Cerebellar nuclear complex (tissue), 1 donor: ENCODE results near the gene UVSSA.

Experiments
- DNase-seq, 2 experiments: peaks; one replicate each; lab custom pipeline; 2025; lab: John Stamatoyannopoulos, UW

Gene UVSSA

GRCh38 chr4:1409079-1409478 lies 62.1 kb downstream of the UVSSA start:
- DNase-seq, result no peak

- no peak for DNase-seq
Measured at GRCh38 chr4:1409491-1410425, 62.8 kb downstream of the UVSSA start.

GRCh38 chr4:1410491-1411325 lies 63.7 kb downstream of the UVSSA start:
- DNase-seq, result no peak

- no peak for DNase-seq
Measured at GRCh38 chr4:1411436-1412375, 64.7 kb downstream of the UVSSA start.

- DNase-seq, result no peak
Measured at GRCh38 chr4:1412376-1413203, 65.6 kb downstream of the UVSSA start.

- no peak for DNase-seq
Measured at GRCh38 chr4:1413204-1413663, 66.2 kb downstream of the UVSSA start.

- no peak for DNase-seq
Measured at GRCh38 chr4:1413687-1414479, 66.9 kb downstream of the UVSSA start.

- DNase-seq, result no peak
Measured at GRCh38 chr4:1414831-1415680, 68.0 kb downstream of the UVSSA start.

GRCh38 chr4:1415681-1415981 lies 68.6 kb downstream of the UVSSA start:
- no peak for DNase-seq

GRCh38 chr4:1416051-1416947 lies 69.3 kb downstream of the UVSSA start:
- DNase-seq, result no peak

GRCh38 chr4:1416948-1417260 lies 69.9 kb downstream of the UVSSA start:
- DNase-seq, result no peak

- no peak for DNase-seq
Measured at GRCh38 chr4:1417522-1418390, 70.7 kb downstream of the UVSSA start.

- DNase-seq, result no peak
Measured at GRCh38 chr4:1418494-1419285, 71.7 kb downstream of the UVSSA start.

- no peak for DNase-seq
Measured at GRCh38 chr4:1419708-1420107, 72.7 kb downstream of the UVSSA start.

GRCh38 chr4:1421657-1422056 lies 74.6 kb downstream of the UVSSA start:
- DNase-seq, result no peak

- no peak for DNase-seq
Measured at GRCh38 chr4:1427010-1427409, 80.0 kb downstream of the UVSSA start.
